Measurements from ENCODE around the gene DPP9.
A peak's percentile ranks its signal among the peaks of the same experiment; 100 is the strongest.

DPP9 gene

GRCh38 chr19:4633140-4633967 is 90.3 kb downstream of the DPP9 start:
- peak in 24 of 51 donors; percentile 9 to 50 (median 28) for DNase-seq

Measured in hypothalamus (tissue), 51 donors.